Gastrocnemius medialis (tissue), 4 donors: ENCODE measurements around the gene CUL2. TPM values are rescaled to one million over a fixed set of nuclear protein-coding genes. Genes with fewer than 3 reads are reported as not detected.
A peak's percentile ranks its signal among the peaks of the same experiment; 100 is the strongest.

Source experiments
- ATAC-seq, 2 donors: fragments of 150-250 bp; one replicate each; pipeline ENCODE4 v1.9.1; 2016
- DNase-seq, 2 donors: peaks; one replicate each; pipeline ENCODE4 v3.0.0-alpha.2; 2019
- H3K27ac ChIP-seq, 4 donors: fragments of 200-600 bp; sonication (generic); 1 replicate in 1 of 4; 2 replicates in 3 of 4; pipeline ENCODE4 v1.5.1; 2016 to 2018; ENCODE audit warnings: mild to moderate bottlenecking in 2 of 4, moderate library complexity in 1 of 4
- H3K27me3 ChIP-seq, 3 donors: fragments of 200-600 bp; sonication (generic) in 2 of 3; 1 replicate in 1 of 3; 2 replicates in 2 of 3; pipeline versions ENCODE4 v1.5.1 to v1.6.0; 2016 to 2019; ENCODE audit warnings: mild to moderate bottlenecking in 1 of 3, moderate library complexity in 1 of 3
- H3K36me3 ChIP-seq, 2 donors: fragments of 200-600 bp; sonication (generic) in 1 of 2; one replicate each; pipeline ENCODE4 v1.5.1; 2017 to 2018
- H3K4me1 ChIP-seq, 2 donors: fragments of 200-600 bp; sonication (generic) in 1 of 2; one replicate each; pipeline ENCODE4 v1.5.1; 2016 to 2017; ENCODE audit warnings: mild to moderate bottlenecking in 2 of 2
- H3K4me3 ChIP-seq, 4 donors: fragments of 200-600 bp; sonication (generic) in 3 of 4; 1 replicate in 1 of 4; 2 replicates in 3 of 4; pipeline ENCODE4 v1.5.1; 2016 to 2019; ENCODE audit warnings: mild to moderate bottlenecking in 2 of 4
- H3K9me3 ChIP-seq, 3 donors: fragments of 200-600 bp; sonication (generic) in 2 of 3; 1 replicate in 1 of 3; 2 replicates in 2 of 3; pipeline ENCODE4 v1.5.1; 2016 to 2019
- POLR2A ChIP-seq, 2 donors: fragments of 450-650 bp; IDR thresholded peaks; one replicate each; pipeline ENCODE4 v1.6.1; 2017; ENCODE audit warnings: antibody characterized with exemption in 2 of 2, mild to moderate bottlenecking in 2 of 2, moderate library complexity in 2 of 2
- in situ Hi-C, 4 donors: fragments of 200-750 bp; cut with MboI; loops; one replicate each; pipeline versions ENCODE4 v1.15.0 to v1.8.0; 2017; ENCODE audit warnings: low sequenced_read_pairs in 4 of 4
- intact Hi-C: fragments of 100-400 bp; cut with DNase I; formaldehyde crosslinking; loops from one replicate; pipeline ENCODE4 v1.15.1; 2023; ENCODE audit warnings: low total_unique reads
- total RNA-seq, 4 donors: library from RNA; depleted of rRNA; stranded (reverse); fragments of >200 nt; gene quantifications; one replicate each; pipeline versions ENCODE4 v1.1.0 to v1.2.3, GENCODE V29; 2016
- TF ChIP-seq, protein P1 (sequence below), 5 experiments: fragments of 450-650 bp in 3 of 5; fragments of 200-600 bp in 2 of 5; sonication (generic) in 2 of 5; IDR thresholded peaks in 4 of 5; conservative IDR thresholded peaks in 1 of 5; 1 replicate in 4 of 5; 2 replicates in 1 of 5; pipeline ENCODE4 v1.5.1; 2016 to 2019; ENCODE audit warnings: antibody characterized with exemption in 5 of 5, mild to moderate bottlenecking in 3 of 5, moderate library complexity in 3 of 5

The CUL2 gene
- 10 to 100 TPM; 27.2 to 41.4 (median 34.2) TPM for total RNA-seq

GRCh38 chr10:35090162-35090954 is at the start of gene CUL2:
TSS of gene CUL2 (minus strand) at chr10:35090341. CDS start at chr10:35071317, 19,024 bp downstream.
- H3K4me1 ChIP-seq = peaks cover 37 to 38% of the 10 kb centered on the region in 2 donors
- peak; percentile 82 to 90 for DNase-seq
- TF ChIP-seq POLR2A (IDR thresholded peaks at IDR 0.05) = peak; percentile 16 to 24
- TF ChIP-seq, protein P1, sequence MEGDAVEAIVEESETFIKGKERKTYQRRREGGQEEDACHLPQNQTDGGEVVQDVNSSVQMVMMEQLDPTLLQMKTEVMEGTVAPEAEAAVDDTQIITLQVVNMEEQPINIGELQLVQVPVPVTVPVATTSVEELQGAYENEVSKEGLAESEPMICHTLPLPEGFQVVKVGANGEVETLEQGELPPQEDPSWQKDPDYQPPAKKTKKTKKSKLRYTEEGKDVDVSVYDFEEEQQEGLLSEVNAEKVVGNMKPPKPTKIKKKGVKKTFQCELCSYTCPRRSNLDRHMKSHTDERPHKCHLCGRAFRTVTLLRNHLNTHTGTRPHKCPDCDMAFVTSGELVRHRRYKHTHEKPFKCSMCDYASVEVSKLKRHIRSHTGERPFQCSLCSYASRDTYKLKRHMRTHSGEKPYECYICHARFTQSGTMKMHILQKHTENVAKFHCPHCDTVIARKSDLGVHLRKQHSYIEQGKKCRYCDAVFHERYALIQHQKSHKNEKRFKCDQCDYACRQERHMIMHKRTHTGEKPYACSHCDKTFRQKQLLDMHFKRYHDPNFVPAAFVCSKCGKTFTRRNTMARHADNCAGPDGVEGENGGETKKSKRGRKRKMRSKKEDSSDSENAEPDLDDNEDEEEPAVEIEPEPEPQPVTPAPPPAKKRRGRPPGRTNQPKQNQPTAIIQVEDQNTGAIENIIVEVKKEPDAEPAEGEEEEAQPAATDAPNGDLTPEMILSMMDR (IDR thresholded peaks at IDR 0.05 in 4 of 5, conservative IDR thresholded peaks at IDR 0.05 in 1 of 5) = no peak
- H3K4me3 ChIP-seq = peak within 1 kb of the TSS; percentile 96 to 99 (median 98)
- ATAC-seq = peak; percentile 95 to 98
- in situ Hi-C loops = no loop called here
- peaks cover 0 to 4% (median 0%) of the 10 kb centered on the region in 3 donors for H3K9me3 ChIP-seq
- peak within 1 kb of the TSS; percentile 93 to 98 (median 97) for H3K27ac ChIP-seq
- intact Hi-C loops = loop anchor here (1.0 kb wide), 1 partner anchor 36 kb away; the partner anchor contains the start of gene CREM
- no peaks in the 10 kb centered on the region for H3K27me3 ChIP-seq
- H3K36me3 ChIP-seq = no peaks in the 10 kb centered on the region

DNA sequence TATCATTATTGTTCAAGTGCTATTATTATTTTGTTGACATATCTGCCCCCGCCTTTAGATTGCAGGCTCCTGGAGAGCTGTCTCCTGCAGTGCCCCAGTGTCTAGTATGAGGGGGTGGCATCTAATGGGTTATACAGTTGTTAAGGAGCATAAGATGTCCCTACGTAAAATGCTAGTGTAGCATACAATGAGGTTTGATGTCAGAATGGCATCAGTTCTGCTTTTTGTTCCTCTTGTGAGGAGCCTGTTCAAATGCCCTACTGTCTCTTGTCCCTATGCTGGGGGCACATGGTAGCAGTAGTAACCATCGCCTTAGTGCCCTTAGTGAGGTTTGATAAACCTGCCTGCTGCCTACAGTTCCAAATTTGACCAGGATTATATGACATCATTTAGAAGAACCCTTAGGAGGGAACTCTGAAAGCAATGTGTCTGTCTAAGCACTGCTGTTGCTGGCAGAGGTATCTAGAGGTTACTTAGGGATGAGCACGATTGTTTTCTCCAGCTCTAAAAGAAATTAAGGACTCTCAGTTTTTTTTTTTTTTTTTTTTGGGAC is 46.2 kb upstream of the CUL2 start:
- Histone ChIP-seq H3K27ac (no peak overlapping the region), H3K36me3 (no peaks in the 10 kb centered on the region), H3K4me1 (peaks cover 0 to 4% of the 10 kb centered on the region in 2 donors), H3K9me3 (no peaks in the 10 kb centered on the region), H3K4me3 (no peak overlapping the region), H3K27me3 (no peaks in the 10 kb centered on the region)
- DNase-seq (no peak), ATAC-seq (no peak)
- TF ChIP-seq POLR2A (IDR thresholded peaks at IDR 0.05) = no peak
- in situ Hi-C loops (no loop called here), intact Hi-C loops (no loop called here)

DNA sequence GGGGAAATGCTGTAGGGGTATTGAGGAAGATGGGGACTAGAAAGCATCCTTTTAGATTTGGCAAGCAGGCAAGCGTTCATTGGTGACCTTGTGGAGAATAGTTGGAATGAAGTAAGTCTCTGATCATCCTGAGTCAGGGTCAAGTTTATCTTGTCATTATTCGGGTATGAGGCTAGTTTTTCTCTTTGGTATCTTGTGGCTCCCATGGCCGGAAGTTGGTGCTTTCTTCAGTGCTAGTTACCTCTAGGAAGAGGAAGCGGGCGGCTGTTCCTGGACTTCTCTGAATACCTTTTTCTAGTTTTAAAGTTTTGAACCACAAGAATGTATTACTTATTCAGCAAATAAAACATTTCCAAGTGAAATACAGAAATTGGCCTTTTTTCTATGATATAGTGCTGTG is 45.7 kb upstream of the CUL2 start:
- no peak for DNase-seq

GRCh38 chr10:35133586-35133985 is 43.4 kb upstream of the CUL2 start:
- intact Hi-C loops = no loop called here
- Histone ChIP-seq H3K4me1 (peaks cover 18 to 24% of the 10 kb centered on the region in 2 donors), H3K36me3 (no peaks in the 10 kb centered on the region), H3K9me3 (no peaks in the 10 kb centered on the region), H3K27me3 (no peaks in the 10 kb centered on the region), H3K4me3 (no peak overlapping the region), H3K27ac (no peak overlapping the region)
- in situ Hi-C loops = no loop called here
- TF ChIP-seq POLR2A (IDR thresholded peaks at IDR 0.05) = no peak
- TF ChIP-seq, protein P1 (IDR thresholded peaks at IDR 0.05 in 4 of 5, conservative IDR thresholded peaks at IDR 0.05 in 1 of 5) = no peak
- no peak for DNase-seq
- no peak for ATAC-seq

More for the DNA sequence above, 45.7 kb upstream of the CUL2 start:
- Histone ChIP-seq H3K4me1 (peaks cover 0 to 5% of the 10 kb centered on the region in 2 donors), H3K9me3 (no peaks in the 10 kb centered on the region), H3K4me3 (no peak overlapping the region), H3K27me3 (no peaks in the 10 kb centered on the region), H3K27ac (no peak overlapping the region), H3K36me3 (no peaks in the 10 kb centered on the region)
- ATAC-seq = no peak
- TF ChIP-seq, protein P1 (IDR thresholded peaks at IDR 0.05 in 4 of 5, conservative IDR thresholded peaks at IDR 0.05 in 1 of 5) = no peak
- TF ChIP-seq POLR2A (IDR thresholded peaks at IDR 0.05) = no peak
- intact Hi-C loops = no loop called here
- in situ Hi-C loops = no loop called here

DNA sequence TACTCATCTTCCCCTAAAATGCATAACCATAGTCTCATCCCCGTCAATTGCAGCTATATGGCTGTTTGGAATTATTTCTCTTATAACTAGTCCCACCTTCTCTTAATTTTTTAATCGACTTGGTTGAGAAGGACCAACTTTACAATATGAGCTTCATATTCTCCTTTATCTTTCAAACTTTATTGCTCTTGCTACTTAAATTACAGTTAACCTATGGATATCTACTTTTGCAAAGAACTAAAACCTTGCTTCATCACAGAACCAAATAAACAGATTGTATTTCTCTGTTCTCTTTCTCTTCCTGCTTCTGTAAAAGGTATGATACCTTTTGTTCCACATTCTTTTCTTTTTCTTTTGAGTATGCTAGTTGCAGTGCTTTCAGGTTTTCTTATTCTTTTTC is 42.6 kb upstream of the CUL2 start:
- Histone ChIP-seq H3K27me3 (no peaks in the 10 kb centered on the region), H3K4me3 (no peak overlapping the region), H3K27ac (no peak overlapping the region), H3K36me3 (no peaks in the 10 kb centered on the region), H3K9me3 (no peaks in the 10 kb centered on the region), H3K4me1 (peaks cover 23 to 24% of the 10 kb centered on the region in 2 donors)
- in situ Hi-C loops = no loop called here
- ATAC-seq (no peak), DNase-seq (no peak)
- intact Hi-C loops = no loop called here
- TF ChIP-seq POLR2A (IDR thresholded peaks at IDR 0.05) = no peak
- TF ChIP-seq, protein P1 (IDR thresholded peaks at IDR 0.05 in 4 of 5, conservative IDR thresholded peaks at IDR 0.05 in 1 of 5) = no peak
